ENCODE data around the gene CTBP2.
A peak's percentile ranks its signal among the peaks of the same experiment; 100 is the strongest.

CTBP2 gene

GRCh38 chr10:125159932-125160855 lies at the start of gene CTBP2:
CTBP2 (minus strand) TSS chr10:125160563.
- peak; percentile 50 for DNase-seq

DNA sequence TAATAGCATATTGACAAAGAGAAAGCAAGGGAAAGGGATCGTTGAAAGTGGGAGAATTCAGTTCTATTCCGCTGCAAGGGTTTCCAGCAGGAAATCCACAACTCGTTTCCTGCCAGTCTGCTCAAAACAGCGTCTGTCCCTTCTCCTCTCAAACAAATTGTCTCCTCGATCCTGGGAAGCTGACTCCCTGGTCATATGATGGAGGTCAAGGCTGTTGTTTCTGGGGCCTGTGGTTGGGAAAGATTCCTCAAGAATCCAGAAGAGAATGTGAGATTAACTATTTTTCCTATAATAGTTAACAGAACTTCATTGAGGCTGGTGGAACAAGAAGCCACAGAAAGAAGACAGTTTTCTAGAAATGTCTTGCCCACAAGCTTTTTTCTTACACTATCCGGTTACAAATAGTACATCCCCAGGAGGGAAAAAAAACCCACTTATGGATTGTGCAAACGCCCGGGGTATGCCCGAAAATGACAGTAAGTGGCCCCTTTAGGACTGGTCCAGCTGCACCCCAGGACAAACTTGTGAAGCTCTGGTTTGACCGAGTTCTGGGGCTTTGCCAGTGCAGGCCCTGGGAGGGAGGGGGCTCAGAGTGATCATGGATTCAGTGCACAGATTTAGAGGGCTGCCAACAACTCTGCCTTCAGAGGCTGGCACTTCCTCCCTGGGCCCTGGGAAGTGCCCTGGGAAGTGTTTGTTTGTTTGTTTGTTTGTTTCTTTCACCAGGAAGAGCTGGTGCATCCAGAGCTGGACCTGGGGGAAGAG lies 49.4 kb upstream of the CTBP2 start:
- DNase-seq: no peak

DNA sequence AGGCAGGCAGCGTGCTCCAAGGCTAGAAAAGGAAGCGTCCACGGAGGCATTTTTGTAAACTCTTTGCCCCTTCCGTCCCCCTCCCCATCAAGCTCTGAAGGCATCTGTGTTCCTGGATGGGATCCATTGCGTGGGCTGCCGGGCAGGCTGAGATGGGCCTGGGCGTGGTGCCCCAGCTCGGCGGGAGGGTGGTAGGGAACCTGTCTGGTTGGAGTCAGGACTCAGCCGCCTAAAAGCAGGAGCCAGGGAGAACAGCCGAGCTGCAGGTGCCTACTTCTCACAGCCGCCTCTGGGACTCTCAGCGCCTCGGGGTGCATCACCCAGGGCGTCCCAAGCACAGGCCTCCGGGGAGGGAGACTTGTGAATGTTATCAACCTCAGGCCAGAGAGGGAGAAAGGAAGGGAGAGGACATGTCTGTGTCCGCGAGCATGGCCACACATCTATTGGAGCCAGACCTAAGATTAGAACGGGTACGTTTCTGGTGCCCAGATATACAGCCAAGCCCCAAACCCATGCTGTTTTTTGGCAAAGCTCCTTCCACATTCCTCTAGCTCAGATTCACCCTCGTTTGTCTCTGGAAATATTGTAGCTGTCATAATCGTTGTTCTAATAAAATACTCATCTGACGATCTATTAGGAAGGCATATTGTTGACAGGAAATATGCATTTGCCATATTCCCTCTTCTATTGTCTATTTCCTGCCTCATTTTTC lies 48.6 kb upstream of the CTBP2 start:
- DNase-seq: no peak

DNA sequence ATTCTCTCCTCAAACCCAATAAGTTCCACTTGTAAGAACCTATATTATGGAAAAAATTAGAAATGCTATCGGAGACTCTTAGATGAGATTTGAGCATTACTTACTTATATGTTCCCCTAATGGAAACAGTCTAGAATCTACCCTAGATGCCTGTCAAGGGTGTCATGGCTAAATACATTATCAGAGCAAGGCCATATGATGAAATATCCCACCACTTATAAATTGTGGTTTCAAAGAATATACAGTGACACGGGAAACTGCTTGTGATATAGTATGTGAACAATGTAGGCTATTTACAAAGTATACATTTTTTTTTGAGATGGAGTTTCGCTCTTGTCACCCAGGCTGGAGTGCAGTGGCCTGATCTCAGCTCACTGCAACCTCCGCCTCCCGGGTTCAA lies 46.3 kb upstream of the CTBP2 start:
- DNase-seq: no peak

DNA sequence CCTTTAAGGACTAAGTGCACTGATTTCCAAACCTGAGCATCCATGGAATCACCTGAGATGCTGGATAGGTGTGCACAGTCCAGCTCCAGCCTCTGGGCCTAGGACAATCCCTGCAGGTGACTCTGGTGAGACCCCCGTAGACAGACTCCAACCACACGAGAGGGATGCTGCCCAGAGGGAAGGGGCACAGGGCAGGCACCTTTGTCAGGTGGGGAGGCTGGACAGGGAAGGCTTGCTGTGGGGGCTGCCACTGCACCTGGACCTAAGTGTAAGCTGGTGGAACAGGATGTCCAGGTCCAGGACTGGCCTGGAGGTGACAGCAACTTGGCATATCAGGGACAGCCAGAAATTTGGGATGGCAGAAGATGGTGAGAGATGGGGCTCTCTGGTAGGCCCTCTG lies 45.1 kb upstream of the CTBP2 start:
- DNase-seq: no peak

DNA sequence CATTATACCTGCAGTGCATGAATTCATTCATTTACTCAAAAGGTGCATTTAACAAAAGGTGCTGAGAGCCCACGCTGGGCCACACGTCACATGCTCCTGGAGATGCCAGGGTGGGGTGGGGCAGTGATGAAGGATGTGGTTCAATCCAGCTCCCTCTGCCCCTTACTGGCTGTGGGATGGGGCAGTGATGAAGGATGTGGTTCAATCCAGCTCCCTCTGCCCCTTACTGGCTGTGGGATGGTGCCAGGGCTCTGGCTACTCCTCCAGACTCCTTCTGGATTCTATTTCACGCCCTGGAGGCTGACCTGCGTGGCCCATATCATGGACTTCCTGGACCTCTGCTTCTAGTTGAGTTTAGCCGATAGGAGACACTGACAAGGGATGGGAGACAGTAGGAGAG lies 44.0 kb upstream of the CTBP2 start:
- DNase-seq: no peak

GRCh38 chr10:125203186-125203800 lies 42.9 kb upstream of the CTBP2 start:
- DNase-seq: no peak

DNA sequence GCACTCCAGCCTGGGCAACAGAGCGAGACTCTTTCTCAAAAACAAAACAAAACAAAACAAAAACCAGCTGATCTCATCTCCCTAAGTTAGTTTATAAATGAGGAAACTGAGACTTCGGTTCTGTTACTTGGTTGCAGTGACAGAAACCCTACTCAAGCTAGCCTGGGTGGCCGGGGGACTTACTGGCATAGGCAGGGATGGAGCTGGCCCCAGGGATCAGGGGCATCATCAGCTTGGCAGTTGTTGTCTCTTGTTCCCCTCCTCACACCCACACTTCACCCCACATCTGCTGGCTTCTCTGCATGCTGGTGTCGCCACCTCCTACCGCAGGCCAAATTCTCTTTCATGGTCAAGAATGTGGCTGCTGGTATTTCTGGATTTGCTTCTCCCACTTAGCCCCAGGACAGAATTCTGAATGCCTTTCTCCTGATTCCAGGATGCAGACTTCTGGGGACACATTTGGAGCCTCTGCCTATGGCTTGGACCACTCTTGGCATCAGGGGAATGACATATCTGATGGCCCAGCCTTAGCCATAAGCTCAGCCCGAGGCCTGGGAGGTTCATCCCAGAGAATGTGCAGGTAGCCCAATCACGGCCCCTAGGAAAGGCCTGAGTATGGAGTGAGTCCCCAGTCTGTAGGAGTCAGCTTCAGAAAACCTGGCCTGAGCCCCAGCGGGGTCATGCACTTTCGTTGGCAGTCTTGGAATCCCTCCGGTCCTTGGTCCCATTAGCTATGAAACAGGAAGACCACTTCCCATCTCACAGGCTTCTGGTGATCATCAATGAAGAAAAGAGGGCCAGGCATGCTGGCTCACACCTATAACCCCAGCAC lies 41.6 kb upstream of the CTBP2 start:
- no peak for DNase-seq

- no peak for DNase-seq
These were observed 40.8 kb upstream of the CTBP2 start for GRCh38 chr10:125201108-125201524.

DNA sequence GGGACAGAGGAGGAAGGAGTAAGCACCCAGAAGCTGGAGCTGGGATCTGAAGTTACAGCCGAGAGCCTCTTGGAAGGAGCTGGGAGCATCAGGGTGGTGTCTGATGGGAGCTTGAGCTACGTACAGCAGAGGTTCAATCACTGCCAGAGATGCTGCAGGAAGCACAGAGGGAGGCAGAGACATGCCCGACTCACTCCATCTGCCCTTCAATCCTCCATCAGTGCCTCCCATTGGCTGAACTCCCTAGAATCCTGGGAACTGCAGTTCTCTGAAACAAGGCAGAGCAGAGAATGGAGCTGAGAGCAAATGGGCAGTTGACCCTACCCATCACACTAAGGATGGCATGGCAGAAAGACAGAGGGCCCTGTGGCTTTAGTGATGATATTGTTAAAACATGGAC lies 40.0 kb upstream of the CTBP2 start:
- no peak for DNase-seq

- no peak for DNase-seq
These were observed 38.9 kb upstream of the CTBP2 start for GRCh38 chr10:125199270-125199669.

DNA sequence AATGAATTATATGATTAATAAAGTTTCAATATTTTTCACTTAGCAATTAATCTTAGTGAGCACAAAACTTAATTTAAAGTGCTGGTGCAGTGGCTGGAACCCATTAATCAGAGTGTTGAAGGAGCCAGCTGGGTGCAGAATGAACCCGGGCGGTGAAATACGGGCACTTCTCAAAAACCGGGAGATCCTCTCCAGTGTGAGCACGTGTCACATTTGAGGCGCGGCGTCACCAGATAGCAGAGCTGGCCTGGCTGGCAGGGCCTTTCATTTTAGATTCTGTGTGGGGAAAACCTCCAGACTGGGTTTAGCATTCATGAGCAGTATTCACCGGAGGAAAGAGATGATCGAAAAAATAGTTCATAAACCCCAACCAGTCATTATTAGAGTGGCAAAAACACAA lies 34.5 kb upstream of the CTBP2 start:
- DNase-seq: no peak

- DNase-seq: no peak
These were observed 33.0 kb upstream of the CTBP2 start for GRCh38 chr10:125193306-125193877.

- no peak for DNase-seq
These were observed 32.3 kb upstream of the CTBP2 start for GRCh38 chr10:125192620-125193019.

DNA sequence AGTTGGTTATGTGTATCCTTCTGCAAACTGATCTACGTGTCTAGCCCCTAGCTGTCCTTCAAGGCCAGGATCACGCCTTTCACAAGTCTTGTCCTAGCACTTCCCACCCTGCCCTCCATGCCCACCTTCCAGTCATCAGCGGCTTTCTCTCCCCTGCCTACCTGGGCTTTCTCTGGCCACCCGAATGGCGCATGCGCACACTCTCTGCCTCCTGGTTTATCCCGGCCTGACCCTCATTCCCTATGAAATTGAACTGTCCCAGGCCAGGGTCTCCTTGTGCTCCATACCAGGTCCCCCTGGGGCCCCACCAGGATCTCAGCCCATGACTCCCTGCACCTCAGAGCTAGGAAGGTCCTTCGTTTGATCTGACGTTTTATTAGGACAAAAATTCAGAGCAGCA lies 31.6 kb upstream of the CTBP2 start:
- DNase-seq: no peak

DNA sequence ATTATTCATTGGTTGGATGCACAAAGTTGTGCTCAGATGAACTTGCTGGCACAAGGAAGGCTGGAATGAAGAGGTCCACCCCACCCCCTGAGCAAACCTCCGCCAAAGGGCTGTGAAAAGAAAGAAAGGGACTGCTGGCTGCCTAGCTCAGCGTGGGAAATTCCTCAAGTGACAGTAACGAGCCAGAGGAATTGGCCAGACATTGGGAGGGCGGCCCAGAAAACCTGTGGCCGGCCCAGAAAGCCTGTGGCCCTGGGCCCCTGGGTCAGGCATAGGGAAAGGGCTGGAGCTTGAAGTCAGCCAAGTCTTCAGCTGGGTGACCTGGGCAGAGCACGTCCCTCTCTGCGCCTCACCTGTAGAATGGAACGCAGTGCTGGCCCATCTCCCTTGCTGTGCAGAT lies 30.6 kb upstream of the CTBP2 start:
- DNase-seq: no peak

DNA sequence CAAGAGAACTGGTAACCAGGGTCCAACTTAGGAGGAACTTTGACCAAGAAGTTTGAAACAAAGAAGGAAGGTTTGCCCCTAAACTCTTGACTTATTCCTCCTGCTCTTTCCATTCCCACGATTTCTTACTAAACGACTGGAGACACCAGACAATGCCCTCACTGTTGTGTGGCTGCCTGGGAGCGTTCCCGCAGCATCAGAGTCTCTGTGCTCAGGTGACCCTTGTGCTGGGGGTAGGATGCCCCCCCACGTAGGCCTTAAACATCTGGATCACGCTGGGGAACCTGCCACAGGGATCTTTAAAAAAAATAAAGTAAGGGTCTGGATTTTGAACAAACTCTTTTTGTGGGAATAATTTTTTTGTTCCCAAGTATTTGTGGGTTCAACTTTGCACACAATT lies 30.1 kb upstream of the CTBP2 start:
- no peak for DNase-seq

DNA sequence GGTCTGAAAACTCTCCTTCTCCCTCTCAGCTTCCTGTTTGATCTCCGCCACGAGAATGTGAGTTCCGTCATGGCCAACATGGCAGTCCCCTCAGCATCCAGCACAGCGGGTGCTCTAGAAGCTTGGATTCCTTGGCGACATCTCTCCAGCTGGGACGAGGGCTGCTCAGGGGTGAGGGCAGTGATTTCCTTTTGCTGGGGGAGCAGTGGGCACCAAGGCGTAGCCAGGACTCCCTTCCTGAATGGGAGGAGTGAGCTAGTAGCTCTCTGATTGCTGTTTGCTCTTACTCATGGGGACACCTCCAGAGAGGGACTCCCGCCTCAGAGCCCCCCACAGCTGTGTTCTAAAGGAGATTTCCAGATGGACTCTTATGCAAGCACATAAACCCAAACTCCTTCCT lies 28.8 kb upstream of the CTBP2 start:
- no peak for DNase-seq

DNA sequence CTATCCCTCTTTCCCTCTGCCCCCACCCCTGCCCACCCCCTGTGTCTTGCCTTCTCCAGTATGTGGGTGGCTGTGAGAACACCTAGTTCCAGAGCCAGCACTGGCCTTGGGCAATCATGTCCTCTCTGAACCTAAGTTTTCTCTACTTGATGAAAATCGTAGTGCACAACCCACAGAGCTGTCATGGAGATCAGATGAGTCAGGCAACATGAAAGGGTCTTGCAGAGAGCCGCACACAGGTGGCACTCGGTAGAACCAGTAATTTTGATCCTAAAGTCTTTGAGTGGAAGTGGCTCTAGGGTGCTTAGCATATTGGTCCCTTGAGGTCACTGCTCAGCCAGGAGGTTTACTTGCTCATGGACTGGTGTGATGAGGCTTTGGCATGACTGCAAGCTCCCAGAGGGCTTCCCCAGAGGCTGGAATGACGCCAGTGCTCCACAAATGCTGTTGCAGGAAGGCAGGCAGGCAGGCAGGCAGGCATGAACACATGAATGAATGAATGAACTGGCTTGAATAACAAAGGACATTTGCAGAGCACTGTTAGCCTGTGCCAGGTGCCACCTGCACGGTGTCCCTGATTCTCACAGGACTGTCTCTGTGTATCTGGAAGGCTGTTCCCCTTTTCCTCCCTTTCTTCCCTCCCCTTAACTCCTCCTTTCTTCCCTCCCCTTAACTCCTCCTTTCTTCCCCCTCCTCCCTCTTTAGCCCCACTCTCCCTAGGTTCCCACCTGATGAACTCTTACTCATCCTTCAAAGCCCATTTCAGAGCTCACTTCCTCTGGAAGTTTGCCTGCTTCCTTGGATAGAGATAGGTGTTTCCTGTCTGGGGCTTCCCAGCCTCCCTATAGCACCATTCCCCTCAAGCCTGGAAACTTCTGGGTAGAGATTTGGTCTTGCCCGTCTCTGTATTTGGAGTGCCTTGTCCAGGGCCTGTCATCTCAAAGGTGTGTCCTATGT lies 27.2 kb upstream of the CTBP2 start:
- no peak for DNase-seq

- DNase-seq: no peak
These were observed 26.2 kb upstream of the CTBP2 start for GRCh38 chr10:125186431-125187170.
